Amniotic stem cell (primary cell): ENCODE results near the gene OR11H7.
"Not testable (repeated sequence)": the region's sequence is repeated elsewhere in the genome, so short reads cannot be mapped to it uniquely, and the experiment has no call there.

Experiments used
- DNase-seq: peaks from one replicate; lab custom pipeline; 2025; lab: John Stamatoyannopoulos, UW

OR11H7 gene

GRCh38 chr14:20278414-20278813 is 49.6 kb downstream of the OR11H7 start:
- DNase-seq: no peak

- DNase-seq: not testable (repeated sequence)
Measured at GRCh38 chr14:20280265-20280664, 51.5 kb downstream of the OR11H7 start.
